GM21360 (cell line): ENCODE results near the gene PSMD1.
"Not testable (repeated sequence)": the region's sequence is repeated elsewhere in the genome, so short reads cannot be mapped to it uniquely, and the experiment has no call there.

ENCODE experiments used
- ATAC-seq: cut with Tn5 transposase; IDR thresholded peaks from one replicate; pipeline ENCODE4 v1.9.1; 2021; ENCODE audit warnings: mild to moderate bottlenecking, moderate library complexity; ENCODE audit not compliant: unreplicated experiment

PSMD1 gene

DNA sequence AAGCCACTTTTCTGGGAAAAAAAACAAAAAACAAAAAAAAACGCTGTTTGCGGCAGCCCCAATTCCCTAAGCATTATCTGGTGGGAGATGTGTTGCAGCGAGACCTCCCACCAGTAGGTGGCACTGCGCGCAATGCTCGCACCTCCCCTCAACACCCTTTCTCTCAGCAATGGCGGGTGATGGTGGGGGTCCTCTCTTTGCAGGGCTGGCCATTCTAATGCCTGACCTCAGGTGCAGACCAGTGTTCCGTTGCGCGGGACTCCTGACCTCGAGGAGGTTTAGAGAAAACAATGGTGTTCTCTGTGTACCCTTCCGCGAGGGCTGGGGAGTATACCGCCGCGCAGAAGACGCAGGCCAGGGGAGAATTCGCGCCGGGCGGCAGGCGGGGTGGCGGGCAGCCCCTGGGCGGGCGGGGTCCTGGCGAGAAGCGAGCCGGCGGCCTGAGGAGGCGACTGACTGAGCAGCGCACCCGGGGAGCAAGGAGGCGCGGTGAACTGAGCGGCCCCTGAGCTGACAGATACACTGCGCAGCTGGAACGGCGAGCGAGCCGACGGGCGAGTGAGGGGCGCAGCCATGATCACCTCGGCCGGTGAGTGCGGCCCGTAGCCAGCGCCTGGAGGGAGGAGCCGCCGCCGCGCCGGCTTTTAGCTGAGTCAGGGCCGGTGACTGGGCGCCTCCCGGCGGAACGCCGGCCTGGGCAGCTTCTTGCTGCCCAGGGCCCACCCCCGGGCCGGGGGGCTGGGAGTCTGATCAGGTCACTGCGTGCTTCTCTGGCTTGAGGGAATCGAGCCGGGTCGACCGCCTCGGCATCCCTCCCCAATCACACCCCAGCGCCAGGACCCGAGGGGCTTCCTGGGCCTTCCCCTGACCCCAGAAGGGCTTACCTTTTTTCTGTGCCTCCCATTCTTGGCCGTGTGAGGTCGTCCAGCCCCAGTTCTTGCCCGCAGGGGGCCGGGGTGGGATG is at the start of gene PSMD1:
PSMD1 (plus strand) TSS at position 415 of the 964 bp plus-strand sequence; CDS start at position 574, 159 bp downstream.
- ATAC-seq: peak; percentile 76

DNA sequence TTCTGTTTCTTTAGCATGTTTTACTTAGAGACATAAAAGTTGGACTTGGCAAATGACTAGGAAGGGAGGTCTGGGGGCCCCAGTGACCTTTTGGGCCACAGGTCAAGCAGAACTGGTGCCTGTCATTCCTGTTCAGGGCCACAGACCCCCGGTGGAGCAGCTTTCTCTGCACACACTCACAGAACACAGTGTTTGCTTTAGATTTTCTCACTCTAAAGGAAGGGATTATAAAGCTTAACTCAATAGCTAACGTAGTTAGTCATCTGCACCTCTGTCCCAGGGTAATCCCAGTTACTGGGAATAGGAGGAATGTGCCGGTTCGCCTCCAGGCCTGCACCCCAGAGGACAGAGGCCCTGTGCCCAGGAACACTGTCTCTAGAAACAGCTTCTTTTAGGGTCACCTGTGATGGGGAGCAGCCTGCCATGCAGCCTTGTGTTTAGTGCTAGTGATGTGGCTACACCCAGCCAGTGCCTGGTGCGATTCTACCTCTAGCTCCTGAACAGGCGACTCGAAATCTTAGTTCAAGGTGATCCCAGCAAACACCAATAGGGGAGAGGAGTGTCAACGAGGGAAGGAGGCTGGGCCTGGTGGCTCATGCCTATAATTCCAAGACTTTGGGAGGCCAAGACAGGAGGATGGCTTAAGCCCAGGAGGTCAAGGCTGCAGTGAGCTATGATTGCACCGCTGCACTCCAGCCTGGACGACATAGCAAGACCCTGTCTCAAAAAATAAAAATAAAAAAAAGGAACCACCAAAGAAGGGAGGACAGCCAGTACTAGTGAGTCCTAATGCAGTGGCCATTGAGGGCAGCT is 49.2 kb upstream of the PSMD1 start:
- no peak for ATAC-seq

DNA sequence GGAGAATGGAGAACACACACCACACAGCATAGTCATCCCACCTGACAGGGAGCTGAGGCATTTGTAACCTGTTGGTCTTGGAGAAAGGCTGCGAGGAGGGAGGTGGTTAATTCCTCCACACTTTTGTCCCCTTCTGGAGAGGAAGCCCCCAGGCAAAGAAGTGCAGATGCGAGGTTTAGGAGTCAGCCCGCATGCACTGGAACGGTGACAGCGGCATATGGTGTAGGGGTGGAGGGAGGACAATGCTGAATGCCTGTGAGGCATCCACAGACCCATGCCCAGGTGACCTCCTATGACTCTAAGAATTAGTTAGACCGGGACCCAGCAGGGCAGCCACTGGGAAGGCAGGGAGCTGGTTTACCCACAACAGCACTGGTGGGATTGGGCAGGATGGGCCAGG is 48.5 kb upstream of the PSMD1 start:
- no peak for ATAC-seq

DNA sequence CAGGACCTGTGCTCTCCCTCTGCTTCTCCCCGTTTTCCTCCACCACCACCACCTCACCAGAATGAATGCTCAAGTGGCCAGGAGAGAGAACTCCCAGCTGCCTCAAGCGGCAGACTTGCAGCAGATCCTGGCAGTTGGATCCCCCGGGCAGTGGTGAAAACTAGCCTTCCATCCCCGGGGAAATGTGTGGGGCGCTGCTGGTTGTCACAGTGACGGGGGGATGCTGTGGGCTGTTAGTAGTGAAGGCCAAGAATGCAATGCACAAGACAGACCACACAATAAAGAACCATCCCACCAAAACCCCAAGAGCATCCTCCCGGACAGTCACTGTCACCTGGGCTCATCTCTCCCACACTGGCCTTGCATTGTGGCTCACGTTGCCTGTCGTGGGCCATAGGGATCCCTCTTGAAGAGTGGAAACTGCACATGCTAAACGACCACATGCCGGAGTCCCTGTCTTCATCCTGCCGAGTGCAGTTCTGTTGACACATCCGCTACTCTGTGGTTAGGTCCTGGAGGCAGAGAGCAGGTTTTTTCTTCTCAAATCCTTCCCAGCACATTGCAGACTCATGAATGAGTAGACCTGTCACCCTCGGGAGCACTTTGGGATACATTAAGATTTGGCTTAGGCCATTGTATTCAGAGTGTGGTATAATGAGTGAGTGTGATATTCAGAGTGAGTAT is 47.3 kb upstream of the PSMD1 start:
- no peak for ATAC-seq

DNA sequence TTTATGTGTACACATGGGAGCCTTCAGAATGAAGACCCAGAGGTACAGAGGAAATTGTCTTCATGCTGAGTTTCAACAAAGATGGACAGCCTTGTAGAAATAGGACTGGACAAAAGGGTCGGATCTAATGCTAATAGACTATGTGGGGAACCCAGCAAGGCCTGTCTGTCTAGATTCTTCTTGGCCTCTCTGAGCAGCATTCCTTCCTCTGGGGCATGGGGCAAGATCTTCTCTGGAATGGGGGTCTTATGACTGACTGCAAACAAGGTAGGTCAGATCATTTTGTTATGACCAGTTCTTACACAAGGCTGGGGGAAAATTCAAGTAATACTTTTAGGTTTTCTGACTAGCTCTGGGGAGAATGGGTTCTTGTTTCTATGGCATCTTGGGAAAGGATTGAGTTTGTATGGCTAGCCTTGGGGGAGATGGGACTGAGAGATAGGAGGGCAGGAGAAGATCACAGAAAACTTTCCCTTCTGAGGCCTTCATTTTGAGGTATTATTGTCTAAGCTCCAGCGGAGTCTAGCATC is 46.4 kb upstream of the PSMD1 start:
- ATAC-seq: no peak

DNA sequence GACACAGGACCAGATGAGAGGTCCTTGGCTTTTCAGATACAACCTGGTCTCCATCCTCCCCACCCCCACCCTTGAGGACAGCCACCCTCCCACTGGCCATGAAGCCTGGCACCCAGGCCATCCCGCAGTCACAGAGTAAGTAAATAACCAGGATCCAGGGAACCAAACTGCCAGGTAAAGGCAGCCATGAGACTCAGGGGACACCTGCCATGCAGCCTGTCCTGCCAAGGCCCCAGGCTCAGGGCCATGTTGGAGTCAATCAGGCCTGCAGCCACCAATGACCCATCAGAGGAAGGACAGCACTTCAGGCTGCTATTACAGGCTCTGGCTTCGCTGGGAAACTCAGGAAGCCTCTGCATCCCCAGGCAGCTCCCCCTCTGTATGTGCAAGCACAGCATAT is 45.1 kb upstream of the PSMD1 start:
- ATAC-seq: no peak

DNA sequence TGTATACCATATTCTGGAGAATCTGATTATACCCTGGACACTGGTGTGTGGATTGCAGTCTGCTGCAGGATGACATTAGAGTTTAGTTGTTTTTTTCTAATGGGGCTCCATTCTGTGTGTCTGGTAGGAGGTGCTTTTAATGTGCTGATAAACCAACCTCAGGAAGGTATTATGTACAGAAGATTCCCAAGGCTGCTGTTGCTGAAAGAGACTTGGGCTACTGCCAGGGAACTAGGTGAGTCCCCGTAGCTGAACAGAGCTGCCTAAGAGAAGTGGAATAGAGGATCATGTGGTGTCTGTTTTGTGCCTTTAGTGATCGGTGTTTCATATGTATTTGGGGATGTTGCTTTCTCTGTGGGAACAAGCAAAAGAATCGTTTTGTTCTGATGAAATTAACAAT is 44.2 kb upstream of the PSMD1 start:
- ATAC-seq: no peak

DNA sequence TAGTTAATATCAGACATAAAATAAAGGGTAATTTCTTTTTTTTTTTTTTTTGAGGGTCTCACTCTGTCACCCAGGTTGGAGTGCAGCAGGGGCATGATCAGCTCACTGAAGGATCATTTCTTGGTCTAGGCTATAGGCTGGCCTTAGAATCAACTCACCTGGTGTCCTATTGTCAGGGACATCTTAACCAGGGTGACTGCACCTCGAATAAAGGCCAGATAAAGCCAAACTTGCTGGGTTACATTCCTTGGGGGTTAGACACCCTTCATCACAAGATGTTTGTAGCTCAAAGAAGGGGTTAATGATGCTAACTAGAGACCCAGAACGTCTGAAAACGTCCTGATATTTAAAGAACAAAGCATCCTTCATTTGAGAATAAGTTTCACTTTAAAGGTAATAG is 42.8 kb upstream of the PSMD1 start:
- ATAC-seq: no peak

DNA sequence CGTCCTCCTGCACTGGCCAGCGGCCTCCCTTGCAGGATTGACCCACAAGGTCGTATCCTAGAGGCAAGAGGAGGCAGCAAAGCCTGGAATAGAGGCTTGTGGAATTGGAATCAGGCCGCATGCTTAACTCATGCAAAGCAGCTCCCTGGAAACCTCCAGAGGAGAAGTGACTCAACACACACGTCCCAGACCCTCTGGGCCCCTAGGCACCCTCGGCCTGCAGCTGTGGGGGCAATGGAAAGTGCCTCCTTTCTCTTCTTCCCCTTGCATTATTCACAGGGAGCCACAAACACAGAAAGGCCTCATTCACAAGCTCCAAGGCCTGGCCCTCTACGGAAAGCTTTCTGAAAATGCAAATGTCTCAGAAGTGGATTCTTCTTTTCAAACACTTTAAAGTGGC is 41.2 kb upstream of the PSMD1 start:
- no peak for ATAC-seq

DNA sequence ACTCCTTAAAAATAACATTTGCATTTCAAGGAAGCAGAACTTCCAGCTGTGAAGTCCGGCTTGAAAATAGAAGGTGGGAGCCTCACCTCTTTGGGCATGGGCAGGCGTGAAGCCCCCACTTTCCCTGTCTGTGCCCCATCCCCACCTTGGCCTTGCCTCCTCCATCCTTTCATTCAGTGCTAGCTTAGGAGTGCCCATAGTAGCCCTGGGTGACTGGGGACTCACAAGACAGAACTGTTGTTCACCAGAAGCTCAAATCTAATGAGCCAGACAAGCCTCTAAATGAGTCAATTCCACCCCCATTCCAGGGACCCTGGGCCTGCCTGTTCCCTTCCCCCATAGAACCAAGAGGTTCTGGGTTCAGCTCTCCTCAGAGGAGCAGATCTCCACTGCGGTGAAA is 40.7 kb upstream of the PSMD1 start:
- no peak for ATAC-seq

DNA sequence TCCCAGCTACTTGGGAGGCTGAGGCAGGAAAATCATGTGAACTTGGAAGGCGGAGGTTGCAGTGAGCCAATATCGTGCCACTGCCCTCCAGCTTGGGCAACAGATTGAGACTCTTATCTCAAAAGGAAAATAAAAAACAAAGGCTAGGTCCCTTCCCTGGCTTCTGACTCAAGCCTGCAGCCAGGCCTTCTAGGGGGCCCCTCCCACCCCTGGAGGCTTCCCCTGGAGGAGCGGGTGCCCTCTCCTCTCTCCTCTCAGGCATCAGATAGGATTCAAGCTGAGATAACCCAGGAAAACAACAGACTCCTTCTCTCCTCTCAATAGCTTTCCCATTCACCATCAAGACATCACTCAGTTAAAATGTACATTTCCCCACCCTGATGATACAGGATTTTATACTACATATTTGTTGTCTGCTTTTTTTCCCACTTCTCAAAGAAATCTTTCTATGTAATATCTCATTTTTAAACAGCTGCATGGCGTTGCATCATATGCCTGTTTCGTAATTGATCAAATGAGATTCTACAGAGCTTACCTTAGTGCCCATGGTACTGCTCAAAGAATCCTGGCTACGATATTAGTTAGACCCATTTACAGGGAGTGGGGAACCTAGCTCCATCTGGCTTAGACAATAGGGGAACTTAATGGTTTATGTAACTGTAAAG is 40.0 kb upstream of the PSMD1 start:
- ATAC-seq: no peak

DNA sequence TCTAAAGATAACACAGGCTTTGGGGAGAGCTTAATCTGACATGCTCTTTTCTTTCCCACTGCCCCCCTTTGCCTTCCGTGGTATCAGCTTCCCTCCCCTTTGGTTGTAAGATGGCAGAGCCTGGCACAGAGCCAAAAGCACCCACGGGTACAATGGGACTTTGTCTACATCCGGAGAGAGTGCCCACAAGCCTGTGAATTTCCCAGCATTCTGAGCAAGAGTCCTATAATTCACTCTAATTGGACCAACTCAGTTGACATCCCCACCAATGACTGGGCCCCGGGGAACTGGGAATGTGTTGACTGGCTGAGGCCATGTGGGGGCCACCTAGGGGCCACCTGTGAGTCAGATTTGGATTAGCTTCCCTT is 39.5 kb upstream of the PSMD1 start:
- ATAC-seq: no peak

DNA sequence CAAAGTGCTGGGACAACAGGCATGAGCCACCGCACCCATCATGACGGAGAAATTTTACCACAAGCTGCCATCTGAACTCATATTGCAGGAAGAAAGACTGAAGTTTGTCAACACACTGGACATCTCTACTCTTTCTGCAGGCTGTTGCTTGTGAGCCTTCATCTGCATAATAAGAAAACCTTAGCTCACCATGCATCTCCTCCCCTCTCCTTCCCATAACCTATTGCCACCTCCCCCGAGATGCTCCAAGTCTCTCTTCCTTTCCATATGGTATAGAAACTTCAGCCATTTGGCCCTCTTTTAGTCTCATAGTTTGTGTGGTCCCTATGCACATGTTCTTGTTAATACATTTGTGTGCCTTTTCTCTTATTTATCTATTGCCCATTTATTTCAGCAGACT is 38.5 kb upstream of the PSMD1 start:
- no peak for ATAC-seq

DNA sequence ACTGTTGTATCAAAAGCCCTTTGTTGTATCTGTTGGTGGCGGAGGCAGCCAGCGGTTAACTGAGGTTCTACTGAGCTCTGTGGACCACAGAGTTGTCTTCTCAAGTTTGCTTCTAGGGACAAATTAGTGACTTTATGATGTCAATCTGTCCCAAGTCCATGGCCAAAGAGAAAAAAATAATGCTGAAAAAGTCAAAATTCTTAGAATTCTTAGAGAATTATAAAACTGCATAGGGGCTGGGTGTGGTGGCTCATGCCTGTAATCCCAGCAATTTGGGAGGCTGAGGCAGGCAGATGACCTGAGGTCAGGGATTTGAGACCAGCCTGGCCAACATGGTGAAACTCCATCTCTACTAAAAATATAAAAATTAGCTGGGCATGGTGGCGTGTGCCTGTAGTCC is 31.6 kb upstream of the PSMD1 start:
- not testable (repeated sequence) for ATAC-seq

DNA sequence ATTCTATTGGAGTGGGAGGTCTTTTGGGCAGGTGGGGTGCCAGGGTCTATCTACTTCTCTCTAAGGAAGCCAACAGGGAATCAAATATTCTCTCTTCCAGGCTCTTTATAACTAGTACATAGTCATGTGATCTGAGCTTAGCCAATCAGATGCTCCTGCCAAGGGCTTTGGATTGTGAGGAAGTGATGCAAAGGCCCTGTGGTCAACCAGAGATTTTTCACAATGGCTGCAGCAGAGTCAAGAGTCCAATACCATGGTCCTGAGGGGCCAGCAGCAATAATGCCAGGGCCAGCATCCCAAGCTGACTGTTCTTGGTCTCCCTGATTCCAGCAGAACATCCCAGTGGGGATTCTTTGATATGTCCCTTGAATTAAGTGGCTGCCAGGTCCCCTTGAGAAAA is 27.8 kb upstream of the PSMD1 start:
- no peak for ATAC-seq

DNA sequence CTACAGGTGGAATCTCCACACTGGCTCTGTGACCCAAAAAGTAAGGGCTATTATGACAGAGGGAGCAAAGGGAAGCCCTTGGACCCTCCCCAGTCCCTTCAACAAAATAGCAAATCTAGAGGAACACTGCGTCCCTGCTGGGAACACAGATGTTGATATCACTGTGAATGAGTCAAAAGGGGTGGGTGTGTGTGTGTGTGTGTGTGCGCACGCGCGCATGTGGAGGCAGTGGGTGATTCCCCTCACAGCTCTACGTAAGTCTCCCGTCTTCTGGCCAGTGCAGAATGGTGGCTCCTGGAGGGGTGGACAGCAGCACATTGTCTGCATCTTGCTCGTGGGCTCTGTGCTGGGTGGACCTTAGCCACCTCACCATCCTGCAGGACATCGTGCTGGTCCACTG is 27.1 kb upstream of the PSMD1 start:
- ATAC-seq: no peak

DNA sequence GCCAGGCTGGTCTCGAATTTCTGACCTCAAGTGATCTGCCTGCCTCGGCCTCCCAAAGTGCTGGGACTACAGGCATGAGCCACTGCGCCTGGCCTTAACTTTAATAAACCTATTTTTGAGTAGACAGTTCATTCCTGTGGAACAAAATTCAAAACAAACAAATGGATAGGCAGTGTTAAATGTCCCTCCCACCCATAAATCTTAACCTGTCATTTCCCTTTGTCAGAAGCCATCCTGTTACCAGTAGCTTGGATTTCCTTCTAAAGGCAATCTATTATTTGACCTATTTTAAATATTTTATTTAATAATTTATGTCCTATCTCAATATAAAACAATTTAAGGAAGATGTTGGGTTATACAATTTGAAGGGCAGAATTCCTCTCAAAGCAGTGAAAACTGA is 25.9 kb upstream of the PSMD1 start:
- ATAC-seq: no peak

DNA sequence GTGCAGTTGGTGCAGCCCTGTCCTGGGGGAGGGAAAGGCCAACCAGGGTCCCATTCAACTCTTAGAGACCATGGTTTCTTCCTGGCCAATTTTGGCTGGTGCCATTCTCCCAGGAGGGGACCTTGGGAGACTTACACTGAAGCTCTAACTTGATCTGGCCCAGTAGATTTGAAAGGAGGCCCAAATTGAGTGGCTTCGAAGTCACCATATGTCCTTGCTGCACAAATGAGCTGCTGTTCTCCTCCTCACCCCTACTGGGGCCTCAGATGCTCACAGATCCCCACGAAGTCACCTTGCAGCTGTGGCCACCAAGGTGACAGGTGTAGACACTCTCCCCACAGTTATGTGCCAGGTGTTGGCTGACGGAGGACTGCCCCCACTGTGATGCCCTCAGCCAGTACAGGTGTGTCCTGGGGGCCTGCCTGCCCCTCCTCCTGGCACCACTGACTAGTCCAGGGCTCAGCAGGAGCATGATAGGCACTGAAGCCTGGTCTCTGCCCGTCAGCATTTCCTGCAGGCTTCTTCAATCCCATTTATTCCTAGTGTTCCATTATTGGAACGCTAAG is 24.0 kb upstream of the PSMD1 start:
- no peak for ATAC-seq

DNA sequence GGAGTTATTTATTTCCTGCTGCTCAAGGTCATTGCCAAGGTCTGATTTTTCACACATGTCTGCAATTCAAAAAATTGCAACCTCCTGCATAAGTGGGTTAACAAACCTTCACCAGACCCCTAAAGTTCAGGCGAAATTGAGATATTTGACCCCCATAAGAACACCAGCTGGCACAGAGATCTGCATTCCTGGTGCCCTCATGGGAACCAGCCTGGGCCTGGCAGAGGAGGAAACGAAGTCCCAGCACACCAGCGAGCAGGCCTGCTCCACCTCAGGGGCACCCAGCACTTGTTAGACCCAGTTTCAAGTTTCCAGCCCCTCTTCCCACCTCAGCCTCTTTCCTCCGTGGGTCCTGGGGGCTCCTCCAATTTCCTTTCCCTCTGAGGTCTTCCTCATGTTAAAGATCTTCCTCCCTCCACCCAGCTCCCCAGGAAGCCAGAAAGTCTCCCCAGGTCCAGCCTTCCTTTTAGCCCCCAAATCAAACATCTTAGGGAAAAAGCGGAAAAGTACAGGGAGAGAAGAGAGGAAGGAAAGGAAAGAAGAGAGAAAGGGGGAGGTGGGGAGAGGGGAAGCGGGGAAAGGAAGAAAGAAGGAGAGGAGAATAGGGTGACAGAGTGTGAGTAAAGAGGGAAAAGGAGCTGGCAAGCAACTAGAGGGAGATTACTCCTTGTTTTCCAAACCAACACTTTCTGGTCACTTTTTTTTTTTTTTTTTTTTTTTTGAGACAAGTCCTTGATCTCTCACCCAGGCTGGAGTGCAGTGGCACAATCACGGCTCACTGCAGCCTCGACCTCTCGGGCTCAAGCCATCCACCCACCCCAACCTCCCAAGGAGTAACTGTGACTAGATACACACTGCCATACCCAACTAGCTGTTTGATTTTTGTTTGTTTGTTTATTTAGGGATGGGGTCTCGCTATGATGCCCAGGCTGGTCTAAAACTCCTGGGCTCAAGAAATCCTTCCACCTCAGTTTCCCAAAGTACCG is 23.2 kb upstream of the PSMD1 start:
- no peak for ATAC-seq
